MM.1S (cell line): ENCODE measurements around the gene C1orf198.

ENCODE experiments used
- DNase-seq: peaks from one replicate; pipeline ENCODE4 v3.0.0-alpha.2; 2015
- H2AFZ ChIP-seq: fragments of 300-600 bp; sonication (generic); 2 replicates; pipeline ENCODE4 v1.6.0; 2016; ENCODE audit warnings: antibody characterized with exemption, low read length
- H3F3A ChIP-seq: fragments of 300-600 bp; sonication (generic); 2 replicates; pipeline ENCODE4 v1.6.1; 2016; ENCODE audit warnings: mild to moderate bottlenecking, antibody characterized with exemption, low read length, moderate library complexity, mixed read lengths; ENCODE audit not compliant: insufficient read depth
- H3K27ac ChIP-seq: fragments of 300-600 bp; sonication (generic); 2 replicates; pipeline ENCODE4 v1.5.1; 2016; ENCODE audit warnings: mild to moderate bottlenecking, low read length
- H3K27me3 ChIP-seq: fragments of 300-600 bp; sonication (generic); replicated peaks from 2 replicates; pipeline ENCODE4 v1.6.0; 2016; ENCODE audit warnings: low read length; ENCODE audit not compliant: insufficient read depth
- H3K36me3 ChIP-seq: fragments of 300-600 bp; sonication (generic); replicated peaks from 2 replicates; pipeline ENCODE4 v1.6.1; 2016; ENCODE audit warnings: mild to moderate bottlenecking, low read length, mixed read lengths; ENCODE audit not compliant: insufficient read depth
- H3K4me1 ChIP-seq: fragments of 300-600 bp; sonication (generic); 2 replicates; pipeline ENCODE4 v1.6.1; 2016; ENCODE audit warnings: low read length, mixed read lengths
- H3K4me2 ChIP-seq: fragments of 300-600 bp; sonication (generic); 2 replicates; pipeline ENCODE4 v1.6.0; 2016; ENCODE audit warnings: low read depth, low read length
- H3K4me3 ChIP-seq: fragments of 300-600 bp; sonication (generic); 2 replicates; pipeline ENCODE4 v1.5.1; 2016; ENCODE audit warnings: low read length, mixed read lengths
- H3K79me2 ChIP-seq: fragments of 300-600 bp; sonication (generic); 2 replicates; pipeline ENCODE4 v1.6.1; 2016; ENCODE audit warnings: mixed run types, low read length, mixed read lengths
- H3K9ac ChIP-seq: fragments of 300-600 bp; sonication (generic); 2 replicates; pipeline ENCODE4 v1.6.1; 2016; ENCODE audit warnings: low read length, mixed read lengths
- H3K9me2 ChIP-seq: fragments of 300-600 bp; sonication (generic); replicated peaks from 2 replicates; pipeline ENCODE4 v1.6.1; 2016; ENCODE audit warnings: mild to moderate bottlenecking, low read length, mixed read lengths; ENCODE audit not compliant: insufficient read depth
- H3K9me3 ChIP-seq: fragments of 300-600 bp; sonication (generic); replicated peaks from 2 replicates; pipeline ENCODE4 v1.6.1; 2016; ENCODE audit warnings: mild to moderate bottlenecking, low read length, mixed read lengths; ENCODE audit not compliant: insufficient read depth
- H4K20me1 ChIP-seq: fragments of 300-600 bp; sonication (generic); 2 replicates; pipeline ENCODE4 v1.6.1; 2016; ENCODE audit warnings: mild to moderate bottlenecking, low read length, moderate library complexity, mixed read lengths; ENCODE audit not compliant: insufficient read depth
- EZH2 ChIP-seq: fragments of 300-600 bp; sonication (generic); optimal IDR thresholded peaks from 2 replicates; pipeline ENCODE3; 2017; ENCODE audit warnings: low read depth, mild to moderate bottlenecking, antibody characterized with exemption, low read length, mixed read lengths
- EZH2phosphoT487 ChIP-seq: fragments of 300-600 bp; sonication (generic); IDR thresholded peaks from 2 replicates; pipeline ENCODE4 v1.6.1; 2018; ENCODE audit warnings: antibody characterized with exemption, low read length
- TF ChIP-seq, protein P1 (sequence below): fragments of 300-600 bp; sonication (generic); IDR thresholded peaks from 2 replicates; pipeline ENCODE4 v1.5.1; 2016; ENCODE audit warnings: antibody characterized with exemption, low read length, mixed read lengths

C1orf198 gene

DNA sequence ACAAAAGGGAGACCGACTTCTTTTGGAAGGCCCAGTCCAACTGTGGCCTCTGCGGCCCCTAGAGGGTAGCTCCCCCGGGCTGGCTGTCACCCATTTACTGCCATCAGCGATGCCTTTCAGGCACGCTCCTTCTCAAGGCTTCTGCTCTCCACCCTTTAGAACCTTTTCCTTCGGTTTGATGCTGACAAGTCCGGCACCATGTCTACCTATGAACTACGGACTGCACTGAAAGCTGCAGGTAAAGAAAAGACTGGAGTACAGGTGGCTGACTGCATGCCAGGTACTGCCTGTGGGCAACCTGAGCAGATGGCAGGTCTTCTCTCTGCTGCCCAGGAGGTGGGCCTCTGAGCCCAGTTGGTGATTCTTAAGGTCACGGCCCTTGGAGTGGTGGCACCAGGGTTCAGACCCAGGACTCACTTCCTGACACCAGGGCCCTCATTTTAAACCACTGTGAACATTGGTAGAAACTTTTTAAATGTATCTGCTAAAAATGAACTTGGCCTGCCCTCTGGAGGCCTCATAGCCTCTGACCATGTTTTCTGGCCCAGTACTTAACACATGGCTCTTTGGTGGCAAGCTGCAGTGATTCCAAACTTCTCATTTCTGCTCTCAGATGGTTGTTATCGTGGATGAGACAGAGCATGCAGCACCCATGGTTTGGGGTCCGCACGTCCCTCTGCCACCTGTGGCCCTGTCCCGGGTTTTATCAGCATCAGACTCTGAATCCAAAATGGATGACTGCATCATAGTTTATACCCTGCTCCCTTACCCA is 75.4 kb downstream of the C1orf198 start:
- Histone ChIP-seq H3F3A (no peaks in the 10 kb centered on the region), H3K4me3 (no peak overlapping the region), H3K27me3 (no peaks in the 10 kb centered on the region), H3K79me2 (no peaks in the 10 kb centered on the region), H3K27ac (no peak overlapping the region), H4K20me1 (no peaks in the 10 kb centered on the region), H3K36me3 (no peaks in the 10 kb centered on the region), H3K9me3 (no peaks in the 10 kb centered on the region), H2AFZ (no peak overlapping the region), H3K4me2 (no peak overlapping the region), H3K4me1 (no peaks in the 10 kb centered on the region), H3K9ac (no peak overlapping the region), H3K9me2 (no peaks in the 10 kb centered on the region)
- no peak for DNase-seq
- TF ChIP-seq, protein P1, sequence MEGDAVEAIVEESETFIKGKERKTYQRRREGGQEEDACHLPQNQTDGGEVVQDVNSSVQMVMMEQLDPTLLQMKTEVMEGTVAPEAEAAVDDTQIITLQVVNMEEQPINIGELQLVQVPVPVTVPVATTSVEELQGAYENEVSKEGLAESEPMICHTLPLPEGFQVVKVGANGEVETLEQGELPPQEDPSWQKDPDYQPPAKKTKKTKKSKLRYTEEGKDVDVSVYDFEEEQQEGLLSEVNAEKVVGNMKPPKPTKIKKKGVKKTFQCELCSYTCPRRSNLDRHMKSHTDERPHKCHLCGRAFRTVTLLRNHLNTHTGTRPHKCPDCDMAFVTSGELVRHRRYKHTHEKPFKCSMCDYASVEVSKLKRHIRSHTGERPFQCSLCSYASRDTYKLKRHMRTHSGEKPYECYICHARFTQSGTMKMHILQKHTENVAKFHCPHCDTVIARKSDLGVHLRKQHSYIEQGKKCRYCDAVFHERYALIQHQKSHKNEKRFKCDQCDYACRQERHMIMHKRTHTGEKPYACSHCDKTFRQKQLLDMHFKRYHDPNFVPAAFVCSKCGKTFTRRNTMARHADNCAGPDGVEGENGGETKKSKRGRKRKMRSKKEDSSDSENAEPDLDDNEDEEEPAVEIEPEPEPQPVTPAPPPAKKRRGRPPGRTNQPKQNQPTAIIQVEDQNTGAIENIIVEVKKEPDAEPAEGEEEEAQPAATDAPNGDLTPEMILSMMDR: no peak
- no peak for TF ChIP-seq EZH2phosphoT487
- no peak for TF ChIP-seq EZH2

DNA sequence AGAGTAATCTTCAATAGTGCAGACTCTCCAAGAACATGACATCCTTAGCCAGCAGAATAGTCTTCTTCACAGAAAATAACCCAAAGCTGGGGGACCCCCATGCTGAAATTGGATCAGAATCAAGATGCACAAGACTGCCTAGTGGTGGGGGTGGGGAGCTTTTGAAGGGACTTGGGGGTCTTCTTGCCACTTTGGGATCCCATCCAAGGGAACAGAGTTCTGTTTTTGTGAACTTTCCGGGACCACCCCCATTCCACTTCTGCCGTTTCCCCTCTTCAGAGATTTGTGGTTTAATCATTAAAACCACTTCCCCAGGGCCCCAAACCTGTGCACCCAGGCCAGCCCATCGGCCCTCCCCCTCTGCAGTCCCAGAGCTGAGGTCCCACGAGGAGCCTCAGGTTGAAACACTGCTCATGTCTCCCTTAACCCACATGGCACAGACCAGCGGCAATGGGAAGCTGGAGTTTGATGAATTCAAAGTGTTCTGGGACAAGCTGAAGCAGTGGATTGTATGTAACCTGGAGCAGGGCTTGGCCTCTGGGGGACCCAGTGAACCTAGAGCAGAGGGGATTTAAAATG is 76.2 kb downstream of the C1orf198 start:
- no peaks in the 10 kb centered on the region for H3K79me2 ChIP-seq
- H3K4me2 ChIP-seq: no peak overlapping the region
- H3K27ac ChIP-seq: no peak overlapping the region
- H3K9me2 ChIP-seq: no peaks in the 10 kb centered on the region
- H3K9me3 ChIP-seq: no peaks in the 10 kb centered on the region
- TF ChIP-seq EZH2phosphoT487 (no peak), EZH2 (no peak)
- TF ChIP-seq, protein P1: no peak
- H3K4me3 ChIP-seq: no peak overlapping the region
- H2AFZ ChIP-seq: no peak overlapping the region
- no peaks in the 10 kb centered on the region for H3K4me1 ChIP-seq
- no peaks in the 10 kb centered on the region for H3K27me3 ChIP-seq
- no peaks in the 10 kb centered on the region for H4K20me1 ChIP-seq
- H3K36me3 ChIP-seq: no peaks in the 10 kb centered on the region
- no peaks in the 10 kb centered on the region for H3F3A ChIP-seq
- no peak overlapping the region for H3K9ac ChIP-seq
- no peak for DNase-seq

DNA sequence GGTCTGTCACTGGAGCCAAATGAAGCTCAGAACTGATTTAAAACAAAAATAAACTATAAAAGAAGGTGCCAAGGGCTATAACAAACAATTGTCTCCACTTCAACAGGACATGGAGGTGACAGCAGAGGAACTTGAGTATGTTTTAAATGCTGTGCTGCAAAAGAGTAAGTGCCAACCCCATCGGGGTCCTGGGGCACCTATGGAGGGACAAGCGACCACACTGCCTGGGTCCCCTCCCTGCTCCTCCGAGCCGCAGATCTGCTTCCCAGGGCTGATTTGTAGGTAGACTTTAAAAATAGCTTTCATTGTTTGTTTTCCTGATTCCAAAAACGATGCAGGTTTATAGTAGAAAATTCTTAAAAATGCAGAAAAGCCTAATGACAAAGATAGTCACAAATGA is 78.3 kb downstream of the C1orf198 start:
- H3K9me3 ChIP-seq: no peaks in the 10 kb centered on the region
- H2AFZ ChIP-seq: no peak overlapping the region
- H3K4me2 ChIP-seq: no peak overlapping the region
- H3K9me2 ChIP-seq: no peaks in the 10 kb centered on the region
- no peaks in the 10 kb centered on the region for H3K4me1 ChIP-seq
- no peak overlapping the region for H3K27ac ChIP-seq
- no peaks in the 10 kb centered on the region for H3K79me2 ChIP-seq
- H3F3A ChIP-seq: no peaks in the 10 kb centered on the region
- no peak overlapping the region for H3K4me3 ChIP-seq
- no peaks in the 10 kb centered on the region for H3K36me3 ChIP-seq
- H4K20me1 ChIP-seq: no peaks in the 10 kb centered on the region
- TF ChIP-seq EZH2 (no peak), EZH2phosphoT487 (no peak)
- TF ChIP-seq, protein P1: no peak
- DNase-seq: no peak
- H3K27me3 ChIP-seq: no peaks in the 10 kb centered on the region
- H3K9ac ChIP-seq: no peak overlapping the region
